ENCODE results near the gene FLNB. TPM values are rescaled to one million over a fixed set of nuclear protein-coding genes. Genes with fewer than 3 reads are reported as not detected.

Gene FLNB
- total RNA-seq, 4 donors from 2014 or later: 116 to 533 (median 439) TPM

- no peaks in the 10 kb centered on the region for H3K9me3 ChIP-seq
- H3K4me3 ChIP-seq: peak overlapping the region in 2 of 4 donors; percentile 84 to 89
- H3K27me3 ChIP-seq: no peaks in the 10 kb centered on the region
- DNase-seq: no peak
- TF ChIP-seq CTCF (IDR thresholded peaks at IDR 0.05) (no peak), POLR2A (IDR thresholded peaks at IDR 0.05) (no peak)
- peaks cover 0 to 71% (median 8%) of the 10 kb centered on the region in 4 donors for H3K4me1 ChIP-seq
- peak overlapping the region; percentile 60 to 86 (median 82) for H3K27ac ChIP-seq
- H3K36me3 ChIP-seq: no peaks in the 10 kb centered on the region
These were observed 3.4 kb downstream of the FLNB start for GRCh38 chr3:58011580-58011979.

GRCh38 chr3:58012302-58012701 lies 4.1 kb downstream of the FLNB start:
- TF ChIP-seq POLR2A (IDR thresholded peaks at IDR 0.05) (no peak), CTCF (IDR thresholded peaks at IDR 0.05) (no peak)
- H3K36me3 ChIP-seq: no peaks in the 10 kb centered on the region
- no peak overlapping the region for H3K4me3 ChIP-seq
- no peaks in the 10 kb centered on the region for H3K9me3 ChIP-seq
- DNase-seq: no peak
- H3K4me1 ChIP-seq: peaks cover 0 to 79% (median 8%) of the 10 kb centered on the region in 4 donors
- H3K27ac ChIP-seq: peak overlapping the region in 2 of 4 donors; percentile 53 to 54
- no peaks in the 10 kb centered on the region for H3K27me3 ChIP-seq

DNA sequence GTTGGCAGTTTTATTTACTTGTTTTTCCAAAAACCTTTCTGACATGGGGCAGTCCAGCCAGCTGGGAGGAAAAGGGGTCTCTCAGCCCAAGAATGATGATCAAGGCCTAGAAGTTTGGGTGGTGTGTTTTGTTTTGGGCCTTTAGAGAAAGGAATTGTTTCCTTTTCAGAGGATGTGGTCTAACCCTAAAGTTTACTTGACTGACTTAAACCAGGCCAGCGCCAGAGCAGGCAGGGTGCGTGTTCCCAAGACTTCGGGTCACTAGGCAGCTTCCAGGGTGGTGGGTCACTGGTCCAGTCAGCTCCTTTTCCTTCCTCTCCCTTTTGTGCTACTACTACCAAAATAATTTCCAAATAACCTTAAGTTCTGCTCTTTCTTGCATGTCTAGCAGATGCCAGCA lies 4.9 kb downstream of the FLNB start:
- no peak for DNase-seq
- Histone ChIP-seq H3K4me1 (peaks cover 0 to 82% (median 7%) of the 10 kb centered on the region in 4 donors), H3K27ac (peak overlapping the region in 2 of 4 donors; percentile 53 to 54), H3K36me3 (no peaks in the 10 kb centered on the region), H3K27me3 (no peaks in the 10 kb centered on the region), H3K9me3 (no peaks in the 10 kb centered on the region), H3K4me3 (no peak overlapping the region)
- TF ChIP-seq POLR2A (IDR thresholded peaks at IDR 0.05): no peak
- no peak for TF ChIP-seq CTCF (IDR thresholded peaks at IDR 0.05)

DNA sequence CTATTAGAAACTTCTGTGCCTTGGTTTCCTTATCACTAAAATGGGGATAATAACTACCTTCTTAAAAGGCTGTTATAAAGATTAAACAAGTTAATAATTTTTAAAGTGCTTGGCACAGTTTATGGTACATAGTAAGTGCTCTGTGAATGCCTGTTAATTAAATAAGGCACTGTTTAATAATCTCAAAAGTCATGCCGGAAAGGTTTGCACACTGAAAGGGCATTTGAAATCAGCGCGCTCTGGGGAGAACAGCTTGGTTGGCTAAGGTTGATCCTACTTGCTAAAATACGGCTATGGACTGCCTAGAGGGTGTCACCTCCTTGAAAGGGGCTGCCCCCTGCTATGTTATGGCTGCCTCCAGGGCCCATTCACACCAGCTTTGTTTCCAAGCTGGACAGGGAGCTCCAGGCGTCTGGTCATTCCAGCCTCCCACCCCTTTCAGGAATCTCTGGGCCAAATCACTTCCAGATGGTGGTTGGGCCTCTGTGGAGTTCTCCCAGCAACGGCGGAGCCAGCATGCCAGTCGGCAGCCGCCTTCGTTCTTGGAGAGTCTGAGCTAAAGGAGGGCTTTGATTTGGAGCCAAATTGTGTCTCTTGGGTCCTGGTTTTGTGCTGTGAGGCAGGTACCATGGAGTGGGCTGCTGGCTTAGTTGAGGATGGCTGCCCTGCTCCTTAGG lies 5.9 kb downstream of the FLNB start:
- Histone ChIP-seq H3K27ac (peak overlapping the region in 3 of 4 donors; percentile 13 to 68 (median 53)), H3K4me3 (peak overlapping the region in 1 of 4 donors; percentile 1), H3K9me3 (no peaks in the 10 kb centered on the region), H3K4me1 (peaks cover 0 to 92% (median 3%) of the 10 kb centered on the region in 4 donors), H3K36me3 (no peaks in the 10 kb centered on the region), H3K27me3 (no peaks in the 10 kb centered on the region)
- DNase-seq: no peak
- TF ChIP-seq CTCF (IDR thresholded peaks at IDR 0.05): no peak
- no peak for TF ChIP-seq POLR2A (IDR thresholded peaks at IDR 0.05)

DNA sequence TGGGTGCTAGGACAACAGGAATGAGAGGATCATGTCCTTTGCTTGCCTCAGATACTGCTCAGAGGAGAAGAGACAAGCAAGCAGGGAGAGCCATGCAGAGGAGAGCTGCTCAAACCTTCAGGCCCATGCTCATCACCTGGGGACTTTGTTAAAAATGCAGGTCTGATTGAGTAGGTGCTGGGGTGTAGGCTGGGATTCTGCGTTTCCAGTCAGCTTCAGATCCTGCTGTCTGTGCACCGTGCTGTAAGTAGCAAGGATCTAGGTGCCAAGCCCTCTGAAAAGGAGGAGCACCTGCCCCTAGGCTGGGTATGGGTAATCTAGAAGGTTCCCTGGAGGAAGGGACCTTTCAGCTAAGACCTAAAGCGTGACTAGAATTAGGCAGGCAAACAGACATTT lies 7.3 kb downstream of the FLNB start:
- Histone ChIP-seq H3K27ac (peak overlapping the region in 2 of 4 donors; percentile 53 to 68), H3K4me1 (peaks cover 0 to 98% (median 6%) of the 10 kb centered on the region in 4 donors), H3K27me3 (no peaks in the 10 kb centered on the region), H3K36me3 (no peaks in the 10 kb centered on the region), H3K9me3 (no peaks in the 10 kb centered on the region), H3K4me3 (no peak overlapping the region)
- no peak for DNase-seq
- TF ChIP-seq CTCF (IDR thresholded peaks at IDR 0.05) (no peak), POLR2A (IDR thresholded peaks at IDR 0.05) (no peak)

Measured in Peyer's patch (tissue), 4 donors.